Gastroesophageal sphincter (tissue), 4 donors: ENCODE results near the gene COX5A. TPM values are rescaled to one million over a fixed set of nuclear protein-coding genes. Genes with fewer than 3 reads are reported as not detected.
"Not testable (repeated sequence)": the region's sequence is repeated elsewhere in the genome, so short reads cannot be mapped to it uniquely, and the experiment has no call there.

Experiments
- ATAC-seq: fragments of 150-250 bp; one replicate; pipeline ENCODE4 v1.9.1; 2016; ENCODE audit warnings: mild to moderate bottlenecking, moderate library complexity
- H3K27ac ChIP-seq, 4 donors: fragments of 200-600 bp; sonication (generic) in 3 of 4; 1 replicate in 3 of 4; 2 replicates in 1 of 4; pipeline ENCODE4 v1.5.1; 2016 to 2019
- H3K27me3 ChIP-seq: fragments of 200-600 bp; sonication (generic); one replicate; pipeline ENCODE4 v1.5.1; 2019
- H3K36me3 ChIP-seq, 2 donors: fragments of 200-600 bp; sonication (generic); one replicate each; pipeline ENCODE4 v1.5.1; 2019; ENCODE audit warnings: control low read depth in 1 of 2
- H3K4me1 ChIP-seq, 3 donors: fragments of 200-600 bp; sonication (generic); 1 replicate in 2 of 3; 2 replicates in 1 of 3; pipeline ENCODE4 v1.5.1; 2016 to 2019; ENCODE audit warnings: control low read depth in 2 of 3
- H3K4me3 ChIP-seq, 2 donors: fragments of 200-600 bp; sonication (generic); one replicate each; pipeline ENCODE4 v1.5.1; 2019; ENCODE audit warnings: mild to moderate bottlenecking in 1 of 2, moderate library complexity in 1 of 2
- H3K9me3 ChIP-seq, 3 donors: fragments of 200-600 bp; sonication (generic); one replicate each; pipeline ENCODE4 v1.5.1; 2017 to 2019; ENCODE audit warnings: control low read depth in 2 of 3
- EP300 ChIP-seq: sonication (generic); formaldehyde crosslinking; IDR thresholded peaks from one replicate; pipeline ENCODE4 v1.6.1; 2017; ENCODE audit warnings: antibody characterized with exemption, mild to moderate bottlenecking
- POLR2A ChIP-seq, 2 donors: fragments of 450-650 bp; IDR thresholded peaks; one replicate each; pipeline ENCODE4 v1.6.1; 2017; ENCODE audit warnings: antibody characterized with exemption in 2 of 2, mild to moderate bottlenecking in 2 of 2, moderate library complexity in 1 of 2
- POLR2AphosphoS5 ChIP-seq: sonication (generic); formaldehyde crosslinking; IDR thresholded peaks from one replicate; pipeline ENCODE4 v1.6.1; 2017; ENCODE audit warnings: antibody characterized with exemption
- WGBS, 2 donors: methylation state at CpG; one replicate each; pipeline ENCODE4 v1.1.5; 2018; ENCODE audit warnings: low coverage in 1 of 2; 5-methylcytosine and 5-hydroxymethylcytosine counted together
- total RNA-seq, 4 donors: library from RNA; depleted of rRNA; stranded (reverse); fragments of >200 nt; gene quantifications; one replicate each; pipeline ENCODE4 v1.1.0, GENCODE V29; 2016
- TF ChIP-seq, protein P1 (sequence below), 4 experiments: fragments of 200-600 bp in 2 of 4; fragments of 450-650 bp in 2 of 4; sonication (generic) in 1 of 4; IDR thresholded peaks; one replicate each; pipeline ENCODE4 v1.5.1; 2017 to 2019; ENCODE audit warnings: antibody characterized with exemption in 4 of 4, mild to moderate bottlenecking in 2 of 4, moderate library complexity in 2 of 4

The COX5A gene
- total RNA-seq, 4 donors from 2014 or later, result 57.9 to 105 (median 94.5) TPM

GRCh38 chr15:74950078-74950908, 12.4 kb upstream of the COX5A start:
- Histone ChIP-seq H3K4me1 (peaks cover 0 to 18% (median 0%) of the 10 kb centered on the region in 3 donors), H3K27me3 (peaks cover 24% of the 10 kb centered on the region), H3K4me3 (no peak overlapping the region), H3K27ac (no peak overlapping the region), H3K9me3 (no peaks in the 10 kb centered on the region), H3K36me3 (no peaks in the 10 kb centered on the region)
- ATAC-seq, result peak; percentile 69
- WGBS, 2 donors, result 11 to 20% methylated on average over 3 to 4 of the region's 7 CpGs
- TF ChIP-seq, protein P1, sequence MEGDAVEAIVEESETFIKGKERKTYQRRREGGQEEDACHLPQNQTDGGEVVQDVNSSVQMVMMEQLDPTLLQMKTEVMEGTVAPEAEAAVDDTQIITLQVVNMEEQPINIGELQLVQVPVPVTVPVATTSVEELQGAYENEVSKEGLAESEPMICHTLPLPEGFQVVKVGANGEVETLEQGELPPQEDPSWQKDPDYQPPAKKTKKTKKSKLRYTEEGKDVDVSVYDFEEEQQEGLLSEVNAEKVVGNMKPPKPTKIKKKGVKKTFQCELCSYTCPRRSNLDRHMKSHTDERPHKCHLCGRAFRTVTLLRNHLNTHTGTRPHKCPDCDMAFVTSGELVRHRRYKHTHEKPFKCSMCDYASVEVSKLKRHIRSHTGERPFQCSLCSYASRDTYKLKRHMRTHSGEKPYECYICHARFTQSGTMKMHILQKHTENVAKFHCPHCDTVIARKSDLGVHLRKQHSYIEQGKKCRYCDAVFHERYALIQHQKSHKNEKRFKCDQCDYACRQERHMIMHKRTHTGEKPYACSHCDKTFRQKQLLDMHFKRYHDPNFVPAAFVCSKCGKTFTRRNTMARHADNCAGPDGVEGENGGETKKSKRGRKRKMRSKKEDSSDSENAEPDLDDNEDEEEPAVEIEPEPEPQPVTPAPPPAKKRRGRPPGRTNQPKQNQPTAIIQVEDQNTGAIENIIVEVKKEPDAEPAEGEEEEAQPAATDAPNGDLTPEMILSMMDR (IDR thresholded peaks at IDR 0.05), result peak in 3 of 4 experiments; percentile 96 to 99 (median 99)
- no peak for TF ChIP-seq POLR2AphosphoS5

DNA sequence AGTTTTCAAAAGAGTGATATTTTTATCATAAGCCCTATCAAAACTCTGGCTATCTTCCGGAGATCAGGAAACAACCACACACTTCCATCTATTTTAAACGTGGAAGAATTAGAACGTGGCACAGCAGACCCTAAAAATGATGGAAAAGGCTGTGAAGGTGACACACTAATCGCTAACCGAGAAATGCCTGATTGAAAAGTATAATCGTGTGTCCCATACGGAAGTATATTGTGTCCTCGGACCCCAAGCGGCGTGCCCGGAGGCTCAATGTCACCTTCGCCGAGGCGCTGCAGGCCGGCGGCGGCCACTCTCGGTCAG, 642 bp downstream of the COX5A start:
- Histone ChIP-seq H3K9me3 (no peaks in the 10 kb centered on the region), H3K4me1 (peaks cover 0 to 45% (median 20%) of the 10 kb centered on the region in 3 donors), H3K36me3 (no peaks in the 10 kb centered on the region), H3K27ac (peak overlapping the region; percentile 88 to 97 (median 93)), H3K27me3 (no peaks in the 10 kb centered on the region), H3K4me3 (peak overlapping the region; percentile 89 to 94)
- 0% methylated on average over 8 to 14 of the region's 18 CpGs for WGBS, 2 donors
- TF ChIP-seq, protein P1 (IDR thresholded peaks at IDR 0.05), result no peak
- TF ChIP-seq EP300 (no peak), POLR2A (IDR thresholded peaks at IDR 0.05) (no peak), POLR2AphosphoS5 (no peak)
- ATAC-seq, result no peak

- ATAC-seq, H3K27me3 ChIP-seq, H3K4me3 ChIP-seq, H3K27ac ChIP-seq, H3K9me3 ChIP-seq: not testable (repeated sequence)
- Histone ChIP-seq H3K4me1 (peaks cover 0 to 50% (median 20%) of the 10 kb centered on the region in 3 donors), H3K36me3 (peaks cover 0 to 17% of the 10 kb centered on the region in 2 donors)
- 83 to 92% methylated on average over 1 to 2 of the region's 3 CpGs for WGBS, 2 donors
Measured at GRCh38 chr15:74935193-74935592, 2.7 kb downstream of the COX5A start.

DNA sequence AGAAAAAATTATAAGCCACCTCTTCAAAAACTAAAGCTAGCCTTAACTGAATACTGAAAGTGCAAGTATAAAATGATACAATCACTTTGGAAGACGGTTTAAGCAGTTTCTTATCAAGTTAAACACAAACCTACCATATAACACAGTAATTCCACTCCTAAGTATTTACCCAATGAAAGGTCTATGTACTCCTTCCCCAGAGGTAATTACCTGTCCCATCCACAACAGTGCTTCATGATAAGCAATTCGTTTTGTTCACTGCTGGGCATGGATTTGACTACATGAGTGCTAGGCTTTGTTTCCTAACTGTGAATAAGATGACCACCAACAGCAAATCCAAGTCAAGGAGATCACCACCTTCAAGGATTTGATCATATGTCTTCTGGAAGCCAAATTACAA, 4.3 kb downstream of the COX5A start:
- Histone ChIP-seq H3K27me3 (no peaks in the 10 kb centered on the region), H3K36me3 (peaks cover 0 to 33% of the 10 kb centered on the region in 2 donors), H3K27ac (no peak overlapping the region), H3K9me3 (no peaks in the 10 kb centered on the region), H3K4me1 (peaks cover 0 to 49% (median 20%) of the 10 kb centered on the region in 3 donors), H3K4me3 (no peak overlapping the region)
- no peak for ATAC-seq
- 53 to 78% methylated on average over 2 of the region's 2 CpGs for WGBS, 2 donors
- TF ChIP-seq, protein P1 (IDR thresholded peaks at IDR 0.05), result no peak

DNA sequence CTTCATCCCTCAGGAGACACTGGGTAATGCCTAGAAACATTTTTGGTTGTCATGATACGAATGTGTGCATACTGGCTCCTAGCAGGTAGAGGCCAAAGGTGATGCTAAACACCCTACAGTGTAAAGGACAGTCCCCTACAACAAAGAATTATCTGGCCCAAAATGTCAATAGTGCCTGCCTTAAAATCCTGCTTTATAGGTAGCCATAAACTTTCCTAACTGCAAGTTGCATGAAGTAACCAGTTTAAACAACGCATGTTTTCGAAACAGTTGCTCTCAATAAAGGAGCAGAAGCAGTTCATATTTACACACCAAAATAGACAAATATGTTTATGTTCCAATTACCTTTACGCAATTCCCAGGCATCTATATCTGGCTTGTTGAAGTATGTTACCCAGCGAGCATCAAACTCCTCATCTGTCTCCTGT, 9.1 kb downstream of the COX5A start:
- no peak for TF ChIP-seq POLR2A (IDR thresholded peaks at IDR 0.05)
- TF ChIP-seq, protein P1 (IDR thresholded peaks at IDR 0.05), result no peak
- TF ChIP-seq EP300, result no peak
- TF ChIP-seq POLR2AphosphoS5, result no peak
- Histone ChIP-seq H3K27me3 (no peaks in the 10 kb centered on the region), H3K27ac (no peak overlapping the region), H3K36me3 (peaks cover 0 to 81% of the 10 kb centered on the region in 2 donors), H3K9me3 (no peaks in the 10 kb centered on the region), H3K4me1 (peaks cover 0 to 9% (median 0%) of the 10 kb centered on the region in 3 donors), H3K4me3 (no peak overlapping the region)
- whole genome bisulfite sequencing, 2 donors, result 90 to 98% methylated on average over 4 to 5 of the region's 5 CpGs
- no peak for ATAC-seq
